C4-2B (cell line): ENCODE measurements around the gene CCDC107.

Experiments
- H3K27ac ChIP-seq: fragments of 450-650 bp; 2 replicates; pipeline ENCODE4 v1.5.1; 2017
- CTCF ChIP-seq: fragments of 450-650 bp; conservative IDR thresholded peaks from 2 replicates; pipeline ENCODE4 v1.5.1; 2017; ENCODE audit warnings: mild to moderate bottlenecking
- ZFX ChIP-seq: fragments of 450-650 bp; IDR thresholded peaks from 2 replicates; pipeline ENCODE4 v1.6.1; 2017

Gene CCDC107

GRCh38 chr9:35664531-35665470 lies 6.7 kb downstream of the CCDC107 start, which contains the start of gene ARHGEF39:
Gene ARHGEF39 (minus strand): TSS chr9:35665195. CDS start chr9:35665169, 26 bp downstream.
- TF ChIP-seq CTCF (peak; percentile 70), ZFX (no peak)
- H3K27ac ChIP-seq: peak within 1 kb of the TSS; percentile 89

DNA sequence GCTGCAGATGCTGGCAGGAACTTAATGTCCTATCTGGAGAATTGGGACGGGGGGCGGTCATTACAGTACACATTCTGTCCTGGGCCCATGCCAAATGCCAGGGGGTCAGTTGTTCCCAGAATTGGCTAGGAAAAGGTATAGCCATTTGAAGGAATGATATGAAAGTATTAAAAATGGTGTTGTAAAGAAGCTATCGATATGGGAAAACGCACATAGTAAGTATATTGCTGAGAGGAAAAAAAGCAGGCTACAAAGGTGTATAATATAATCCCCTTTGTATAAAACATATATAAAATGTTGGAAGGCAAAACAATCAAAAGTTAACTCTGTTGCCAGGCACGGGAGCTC lies 7.4 kb downstream of the CCDC107 start:
- TF ChIP-seq CTCF: peak; percentile 42
- TF ChIP-seq ZFX: no peak
- H3K27ac ChIP-seq: peak overlapping the region; percentile 89

- H3K27ac ChIP-seq: no peak overlapping the region
- TF ChIP-seq CTCF (no peak), ZFX (no peak)
These were observed 8.0 kb downstream of the CCDC107 start for GRCh38 chr9:35666045-35666444.

DNA sequence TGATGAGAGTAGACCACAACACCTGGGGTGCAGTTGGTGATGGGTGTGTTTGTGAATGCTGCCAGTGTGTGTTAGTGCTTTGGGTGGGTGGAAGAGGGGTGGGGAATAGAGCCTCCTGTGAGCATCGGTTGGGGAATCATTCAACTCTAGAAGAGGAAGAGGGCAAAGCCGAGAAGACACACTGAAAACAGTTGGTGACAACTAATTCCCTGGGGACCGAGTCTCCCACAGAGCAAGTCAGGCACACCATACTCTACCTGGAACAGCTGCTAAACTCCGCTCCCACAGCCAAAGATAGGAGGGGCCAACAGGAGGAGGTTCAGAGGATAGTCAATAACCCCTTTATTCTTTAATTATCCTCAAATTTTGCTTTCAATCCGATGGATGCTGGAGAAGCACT lies 8.5 kb downstream of the CCDC107 start:
- no peak overlapping the region for H3K27ac ChIP-seq
- no peak for TF ChIP-seq ZFX
- TF ChIP-seq CTCF: no peak

GRCh38 chr9:35667939-35668338 lies 9.8 kb downstream of the CCDC107 start:
- no peak for TF ChIP-seq ZFX
- no peak overlapping the region for H3K27ac ChIP-seq

DNA sequence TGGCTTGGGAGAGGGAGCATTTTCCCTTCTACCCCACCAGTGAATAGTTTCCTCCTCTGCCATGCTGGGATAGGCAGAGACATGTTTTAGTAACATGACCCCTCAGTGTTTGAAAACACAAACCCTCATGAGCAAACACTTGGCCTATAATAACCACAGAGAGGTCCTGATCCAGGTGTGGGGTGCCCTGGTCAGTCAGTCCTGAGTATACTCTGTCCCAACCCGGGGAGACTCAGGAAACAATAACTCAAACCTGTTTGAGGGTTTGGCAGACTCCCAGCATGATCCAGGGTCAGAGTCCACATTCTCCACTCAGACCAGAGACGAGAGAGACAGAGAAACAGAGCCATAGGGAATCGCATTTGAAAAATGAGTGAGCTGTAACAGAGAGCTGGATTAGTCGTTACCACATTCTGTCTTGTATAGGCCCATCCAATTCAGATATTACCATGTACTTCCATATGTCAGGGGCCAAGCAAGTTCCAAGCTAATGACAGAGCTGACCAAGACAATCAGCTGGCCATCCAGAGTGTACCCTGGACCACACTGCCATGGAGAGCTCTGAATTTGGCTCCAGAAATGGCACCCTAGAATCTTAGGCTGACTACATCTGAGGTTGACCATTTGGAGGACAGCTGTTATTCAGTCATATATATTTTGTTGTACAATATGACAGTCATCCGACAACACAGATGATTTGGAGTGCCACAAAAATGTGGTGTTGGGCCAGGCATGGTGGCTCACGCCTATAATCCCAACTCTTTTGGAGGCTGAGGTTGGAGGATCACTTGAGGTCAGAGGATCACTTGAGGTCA lies 11.4 kb downstream of the CCDC107 start:
- no peak for TF ChIP-seq ZFX
- no peak for TF ChIP-seq CTCF
- no peak overlapping the region; the same call in 1 of the 2 replicates for H3K27ac ChIP-seq

DNA sequence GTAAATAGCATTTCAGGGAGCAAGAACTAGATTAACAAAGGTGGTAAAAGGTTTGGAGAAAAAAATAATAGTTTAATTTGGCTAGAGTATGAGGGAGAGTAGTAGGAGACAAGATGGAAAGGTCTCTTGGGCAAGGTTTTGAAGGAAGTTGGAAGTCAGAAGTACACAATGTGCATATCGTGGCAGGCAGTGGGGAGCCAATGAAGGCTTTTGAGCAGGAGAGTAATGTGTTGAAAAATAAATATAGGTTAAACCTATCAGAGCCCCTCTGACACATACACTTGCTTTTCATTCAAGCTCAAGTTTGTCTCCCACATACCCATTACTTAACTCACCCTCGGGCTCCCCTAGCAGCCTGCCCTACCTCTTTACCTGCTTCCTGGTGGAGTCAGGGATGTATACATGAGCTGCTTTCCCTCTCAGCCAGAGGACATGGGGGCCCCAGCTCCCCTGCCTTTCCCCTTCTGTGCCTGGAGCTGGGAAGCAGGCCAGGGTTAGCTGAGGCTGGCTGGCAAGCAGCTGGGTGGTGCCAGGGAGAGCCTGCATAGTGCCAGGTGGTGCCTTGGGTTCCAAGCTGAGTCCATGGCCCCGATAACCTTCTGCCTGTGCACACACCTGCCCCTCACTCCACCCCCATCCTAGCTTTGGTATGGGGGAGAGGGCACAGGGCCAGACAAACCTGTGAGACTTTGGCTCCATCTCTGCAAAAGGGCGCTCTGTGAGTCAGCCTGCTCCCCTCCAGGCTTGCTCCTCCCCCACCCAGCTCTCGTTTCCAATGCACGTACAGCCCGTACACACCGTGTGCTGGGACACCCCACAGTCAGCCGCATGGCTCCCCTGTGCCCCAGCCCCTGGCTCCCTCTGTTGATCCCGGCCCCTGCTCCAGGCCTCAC lies 15.3 kb downstream of the CCDC107 start, which contains the start of gene CA9:
CA9 (plus strand) TSS at position 797 of the 893 bp plus-strand sequence; CDS start at position 829, 32 bp downstream.
- no peak within 1 kb of the TSS for H3K27ac ChIP-seq
- TF ChIP-seq CTCF (no peak), ZFX (no peak)
